Measurements from ENCODE around the gene FEZ2. TPM values are rescaled to one million over a fixed set of nuclear protein-coding genes. Genes with fewer than 3 reads are reported as not detected.

The FEZ2 gene
- total and polyA plus RNA-seq, 9 of the 15 experiments (the other 6 are each of a cell fraction or from before 2014, with no cell fraction given) = 9.9 to 35.5 (median 20.1) TPM

DNA sequence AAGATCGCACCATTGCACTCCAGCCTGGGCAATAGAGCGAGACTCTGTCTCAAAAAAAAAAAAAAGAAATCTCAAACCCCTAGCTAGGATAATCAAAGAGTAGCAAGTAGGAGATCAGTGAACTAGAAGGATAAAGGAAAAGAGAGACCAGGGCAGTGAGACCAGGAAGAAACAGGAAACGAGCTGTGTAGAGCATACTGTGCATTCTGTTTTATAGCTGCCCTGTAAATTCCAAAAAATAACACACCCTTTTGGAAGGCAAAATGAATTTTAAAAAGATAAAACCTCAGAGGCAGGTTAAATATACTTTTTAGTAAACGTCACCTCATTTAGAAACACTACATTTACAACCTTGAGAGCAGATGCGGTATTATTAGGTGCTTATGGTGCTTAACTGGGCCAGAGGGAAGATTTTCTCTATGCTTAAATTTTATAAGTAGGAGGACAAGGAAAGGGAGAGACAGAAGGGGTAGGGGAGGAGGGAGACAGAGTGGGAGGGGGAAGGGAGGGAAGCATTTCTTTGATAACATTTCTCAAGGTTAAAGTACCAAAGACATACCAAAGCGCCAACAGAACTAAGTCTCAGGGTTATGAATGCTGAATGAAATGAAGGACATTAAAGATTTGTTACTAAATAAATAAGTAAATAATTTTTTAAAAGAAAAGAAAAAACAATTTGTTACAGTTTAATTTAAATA lies 30.1 kb downstream of the FEZ2 start:
- Histone ChIP-seq H3K36me3 (ENCODE audit: control insufficient read depth, insufficient read depth, low read length) (peaks cover 15% of the 10 kb centered on the region), H3K27me3 (ENCODE audit: control insufficient read depth in 2 of 2, insufficient read depth in 2 of 2, low read length in 2 of 2) (no peaks in the 10 kb centered on the region), H3K9ac (ENCODE audit: insufficient read depth in 1 of 2, low read depth in 2 of 2, low read length in 2 of 2) (no peak overlapping the region), H4K20me1 (replicated peaks; ENCODE audit: control insufficient read depth, insufficient read depth, low read length) (no peaks in the 10 kb centered on the region), H3K4me3 (no peak overlapping the region), H3K9me3 (replicated peaks; ENCODE audit: control insufficient read depth, insufficient read depth, low read depth, low read length) (no peaks in the 10 kb centered on the region), H3K79me2 (ENCODE audit: control insufficient read depth, insufficient read depth, low read length) (no peaks in the 10 kb centered on the region), H2AFZ (ENCODE audit: low read depth, low read length) (no peak overlapping the region), H3K4me1 (replicated peaks in 1 of 2; ENCODE audit: control insufficient read depth in 2 of 2, insufficient read depth in 2 of 2, low read length in 2 of 2) (no peaks in the 10 kb centered on the region; a peak in 1 of 5 replicates), H3K4me2 (ENCODE audit: insufficient read depth, low read length) (no peak overlapping the region), H3K9me1 (ENCODE audit: control insufficient read depth, insufficient read depth, low read length) (no peaks in the 10 kb centered on the region), H3K27ac (ENCODE audit: extremely low read depth, low read depth, low read length) (no peak overlapping the region)
- no peak for TF ChIP-seq PCBP2 (IDR thresholded peaks at IDR 0.05; ENCODE audit: low read depth, low read length, poor library complexity, severe bottlenecking)
- TF ChIP-seq FOXA3 (CRISPR knock-in tag; conservative IDR thresholded peaks at IDR 0.05 in 1 of 2, IDR thresholded peaks at IDR 0.05 in 1 of 2) = no peak
- TF ChIP-seq, protein P1, sequence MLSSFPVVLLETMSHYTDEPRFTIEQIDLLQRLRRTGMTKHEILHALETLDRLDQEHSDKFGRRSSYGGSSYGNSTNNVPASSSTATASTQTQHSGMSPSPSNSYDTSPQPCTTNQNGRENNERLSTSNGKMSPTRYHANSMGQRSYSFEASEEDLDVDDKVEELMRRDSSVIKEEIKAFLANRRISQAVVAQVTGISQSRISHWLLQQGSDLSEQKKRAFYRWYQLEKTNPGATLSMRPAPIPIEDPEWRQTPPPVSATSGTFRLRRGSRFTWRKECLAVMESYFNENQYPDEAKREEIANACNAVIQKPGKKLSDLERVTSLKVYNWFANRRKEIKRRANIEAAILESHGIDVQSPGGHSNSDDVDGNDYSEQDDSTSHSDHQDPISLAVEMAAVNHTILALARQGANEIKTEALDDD (IDR thresholded peaks at IDR 0.05) = no peak
- intact Hi-C loops (cut with micrococcal nuclease) (no loop called here), in situ Hi-C loops (cut with MboI) (no loop called here)
- BruUV-seq (replicated peaks) = no TSS peak
- no peak for FAIRE-seq
- ChIA-PET POLR2A (no interaction called here), CTCF (ENCODE audit: low intra/inter-chr PET ratio) (no interaction called here)
- DNase-seq (ENCODE audit: extremely low read depth in 1 of 4, low spot score in 3 of 4) = no peak
- WGBS (ENCODE audit: insufficient coverage, low coverage, missing lambda C conversion rate) = 86% methylated on average over 4 of the region's 6 CpGs
- ATAC-seq = no peak

DNA sequence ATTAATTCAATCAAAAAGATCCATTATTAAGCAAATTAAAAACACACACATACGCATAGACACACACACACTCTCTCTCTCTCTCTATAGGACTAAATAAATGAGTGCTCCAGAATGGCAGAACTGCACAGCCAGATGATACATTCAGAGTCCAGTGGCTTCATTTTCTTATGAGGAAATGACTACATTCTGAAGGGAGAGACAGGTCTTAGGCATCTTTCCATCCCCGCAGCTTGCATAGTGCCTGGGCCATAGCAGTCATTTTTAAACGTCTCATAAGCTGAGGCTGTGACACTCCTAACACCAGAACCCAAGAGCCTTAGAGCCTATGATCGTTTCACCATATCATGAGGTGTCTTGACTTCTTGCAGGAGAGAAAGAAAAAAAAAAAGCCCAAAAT lies 31.1 kb downstream of the FEZ2 start:
- peaks cover 11% of the 10 kb centered on the region for H3K36me3 ChIP-seq (ENCODE audit: control insufficient read depth, insufficient read depth, low read length)
- no peaks in the 10 kb centered on the region for H3K27me3 ChIP-seq (ENCODE audit: control insufficient read depth in 2 of 2, insufficient read depth in 2 of 2, low read length in 2 of 2)
- 83% methylated on average over 3 of the region's 4 CpGs for WGBS (ENCODE audit: insufficient coverage, low coverage, missing lambda C conversion rate)
- ATAC-seq (no peak), FAIRE-seq (no peak), DNase-seq (ENCODE audit: extremely low read depth in 1 of 4, low spot score in 3 of 4) (no peak)
- no peak overlapping the region for H3K27ac ChIP-seq (ENCODE audit: extremely low read depth, low read depth, low read length)
- H3K79me2 ChIP-seq (ENCODE audit: control insufficient read depth, insufficient read depth, low read length) = no peaks in the 10 kb centered on the region
- H3K4me3 ChIP-seq = no peak overlapping the region
- intact Hi-C loops (cut with micrococcal nuclease) = no loop called here
- TF ChIP-seq, protein P2, sequence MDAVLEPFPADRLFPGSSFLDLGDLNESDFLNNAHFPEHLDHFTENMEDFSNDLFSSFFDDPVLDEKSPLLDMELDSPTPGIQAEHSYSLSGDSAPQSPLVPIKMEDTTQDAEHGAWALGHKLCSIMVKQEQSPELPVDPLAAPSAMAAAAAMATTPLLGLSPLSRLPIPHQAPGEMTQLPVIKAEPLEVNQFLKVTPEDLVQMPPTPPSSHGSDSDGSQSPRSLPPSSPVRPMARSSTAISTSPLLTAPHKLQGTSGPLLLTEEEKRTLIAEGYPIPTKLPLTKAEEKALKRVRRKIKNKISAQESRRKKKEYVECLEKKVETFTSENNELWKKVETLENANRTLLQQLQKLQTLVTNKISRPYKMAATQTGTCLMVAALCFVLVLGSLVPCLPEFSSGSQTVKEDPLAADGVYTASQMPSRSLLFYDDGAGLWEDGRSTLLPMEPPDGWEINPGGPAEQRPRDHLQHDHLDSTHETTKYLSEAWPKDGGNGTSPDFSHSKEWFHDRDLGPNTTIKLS (IDR thresholded peaks at IDR 0.05; ENCODE audit: borderline replicate concordance, low read depth) = no peak
- TF ChIP-seq KAT7 (CRISPR knock-in tag; IDR thresholded peaks at IDR 0.05; ENCODE audit: borderline replicate concordance) (no peak), RBM34 (IDR thresholded peaks at IDR 0.05; ENCODE audit: borderline replicate concordance, insufficient read depth, low read length) (no peak)
- TF ChIP-seq, protein P3, sequence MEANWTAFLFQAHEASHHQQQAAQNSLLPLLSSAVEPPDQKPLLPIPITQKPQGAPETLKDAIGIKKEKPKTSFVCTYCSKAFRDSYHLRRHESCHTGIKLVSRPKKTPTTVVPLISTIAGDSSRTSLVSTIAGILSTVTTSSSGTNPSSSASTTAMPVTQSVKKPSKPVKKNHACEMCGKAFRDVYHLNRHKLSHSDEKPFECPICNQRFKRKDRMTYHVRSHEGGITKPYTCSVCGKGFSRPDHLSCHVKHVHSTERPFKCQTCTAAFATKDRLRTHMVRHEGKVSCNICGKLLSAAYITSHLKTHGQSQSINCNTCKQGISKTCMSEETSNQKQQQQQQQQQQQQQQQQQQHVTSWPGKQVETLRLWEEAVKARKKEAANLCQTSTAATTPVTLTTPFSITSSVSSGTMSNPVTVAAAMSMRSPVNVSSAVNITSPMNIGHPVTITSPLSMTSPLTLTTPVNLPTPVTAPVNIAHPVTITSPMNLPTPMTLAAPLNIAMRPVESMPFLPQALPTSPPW (CRISPR knock-in tag; IDR thresholded peaks at IDR 0.05) = no peak
- H3K9ac ChIP-seq (ENCODE audit: insufficient read depth in 1 of 2, low read depth in 2 of 2, low read length in 2 of 2) = no peak overlapping the region
- no peaks in the 10 kb centered on the region for H3K9me1 ChIP-seq (ENCODE audit: control insufficient read depth, insufficient read depth, low read length)
- no peaks in the 10 kb centered on the region; a peak in 1 of 5 replicates for H3K4me1 ChIP-seq (replicated peaks in 1 of 2; ENCODE audit: control insufficient read depth in 2 of 2, insufficient read depth in 2 of 2, low read length in 2 of 2)
- no TSS peak for BruUV-seq (replicated peaks)
- CTCF ChIA-PET (ENCODE audit: low intra/inter-chr PET ratio) = no interaction called here
- POLR2A ChIA-PET = interaction anchor here (1.2 kb wide), 1 partner anchor 24 kb away, joined by 3 read pairs; no protein-coding TSS in a partner anchor
- H3K9me3 ChIP-seq (replicated peaks; ENCODE audit: control insufficient read depth, insufficient read depth, low read depth, low read length) = no peaks in the 10 kb centered on the region
- in situ Hi-C loops (cut with MboI) = no loop called here
- H2AFZ ChIP-seq (ENCODE audit: low read depth, low read length) = no peak overlapping the region
- H3K4me2 ChIP-seq (ENCODE audit: insufficient read depth, low read length) = no peak overlapping the region
- no peaks in the 10 kb centered on the region for H4K20me1 ChIP-seq (replicated peaks; ENCODE audit: control insufficient read depth, insufficient read depth, low read length)

Measured in K562 (cell line).